C4-2B (cell line): Measurements from ENCODE around the gene CDK14.

ENCODE experiments used
- CTCF ChIP-seq: fragments of 450-650 bp; conservative IDR thresholded peaks from 2 replicates; pipeline ENCODE4 v1.5.1; 2017; ENCODE audit warnings: mild to moderate bottlenecking
- ZFX ChIP-seq: fragments of 450-650 bp; IDR thresholded peaks from 2 replicates; pipeline ENCODE4 v1.6.1; 2017

- TF ChIP-seq CTCF (no peak), ZFX (no peak)
Observed at GRCh38 chr7:90788052-90788451, 191.9 kb downstream of the CDK14 start.
